Measurements from ENCODE around the gene BPIFB3. TPM values are rescaled to one million over a fixed set of nuclear protein-coding genes. Genes with fewer than 3 reads are reported as not detected.

The BPIFB3 gene
- total RNA-seq, 1 experiment from 2014 or later: not detected

DNA sequence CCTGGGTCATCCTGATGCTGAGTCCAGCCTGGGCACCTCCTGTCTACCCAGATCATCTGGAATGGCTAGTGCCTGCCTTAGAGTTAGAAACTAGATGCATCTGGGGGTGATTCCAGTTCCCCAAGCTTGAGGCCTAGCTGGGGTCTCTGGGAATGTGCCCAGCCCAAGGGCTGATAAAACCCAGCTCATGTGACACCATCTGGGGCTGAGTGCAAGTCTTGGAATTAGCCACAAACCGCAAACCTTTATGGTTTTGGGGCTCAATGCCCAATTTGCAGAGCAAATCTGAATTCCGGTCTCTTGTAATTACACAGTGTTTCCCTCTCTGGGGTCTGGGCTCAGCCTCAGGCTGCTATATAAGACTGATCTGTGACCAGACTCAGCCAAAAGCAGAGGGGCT is 25.6 kb downstream of the BPIFB3 start, which contains the start of gene BPIFB4 (continued):
- TF ChIP-seq PREB (CRISPR knock-in tag; IDR thresholded peaks at IDR 0.05; ENCODE audit: borderline replicate concordance) (no peak), ETV6 (CRISPR knock-in tag; IDR thresholded peaks at IDR 0.05) (no peak), MXD4 (CRISPR knock-in tag; IDR thresholded peaks at IDR 0.05; ENCODE audit: borderline replicate concordance) (no peak), GRHL2 (CRISPR knock-in tag; IDR thresholded peaks at IDR 0.05; ENCODE audit: insufficient replicate concordance, severe bottlenecking) (no peak), ZNF281 (CRISPR knock-in tag; IDR thresholded peaks at IDR 0.05) (no peak)

DNA sequence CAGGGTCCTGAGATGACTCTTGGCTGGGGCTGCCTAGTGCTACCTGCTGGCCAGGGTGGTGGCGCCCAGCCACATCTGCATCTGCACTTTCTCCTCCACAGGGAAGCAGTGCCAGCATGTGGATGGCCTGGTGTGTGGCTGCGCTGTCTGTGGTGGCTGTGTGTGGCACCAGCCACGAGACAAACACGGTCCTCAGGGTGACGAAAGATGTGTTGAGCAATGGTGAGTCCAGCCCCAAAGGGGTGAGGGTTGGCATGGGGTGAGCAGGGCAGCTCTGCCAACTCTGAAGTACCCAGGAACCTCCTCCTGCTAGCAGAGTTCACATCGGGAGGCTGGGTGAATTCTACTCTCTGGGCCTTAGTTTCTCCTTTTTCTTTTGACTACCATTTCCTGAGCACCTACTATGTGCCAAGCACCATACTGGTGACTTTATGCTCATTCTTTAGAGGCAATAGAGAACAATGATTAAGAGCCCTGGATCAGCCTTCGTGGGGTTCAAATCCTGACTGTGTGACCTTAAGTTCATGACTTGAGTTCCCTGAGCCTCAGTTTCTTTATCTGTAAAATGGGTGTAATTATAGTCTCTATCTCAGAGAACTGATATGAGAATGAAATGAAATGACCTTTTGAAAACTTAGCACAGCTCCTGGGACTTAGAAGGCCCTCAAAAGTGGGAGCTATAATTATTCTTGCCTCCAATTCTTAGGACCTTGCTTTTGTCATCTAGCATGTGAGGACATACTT is 27.9 kb downstream of the BPIFB3 start:
- DNase-seq (ENCODE audit: low spot score): no peak
- Mint-ChIP-seq H3K27ac (no peak overlapping the region), H3K27me3 (ENCODE audit: low read depth) (no peaks in the 10 kb centered on the region), H3K4me3 (no peak overlapping the region), H3K4me1 (no peaks in the 10 kb centered on the region), H3K9me3 (no peaks in the 10 kb centered on the region), H3K36me3 (no peaks in the 10 kb centered on the region)
- CTCF ChIA-PET: no interaction called here
- no peak for ATAC-seq
- POLR2A ChIA-PET: no interaction called here
- TF ChIP-seq PRRX2 (CRISPR knock-in tag; IDR thresholded peaks at IDR 0.05): no peak
- TF ChIP-seq, protein P1, sequence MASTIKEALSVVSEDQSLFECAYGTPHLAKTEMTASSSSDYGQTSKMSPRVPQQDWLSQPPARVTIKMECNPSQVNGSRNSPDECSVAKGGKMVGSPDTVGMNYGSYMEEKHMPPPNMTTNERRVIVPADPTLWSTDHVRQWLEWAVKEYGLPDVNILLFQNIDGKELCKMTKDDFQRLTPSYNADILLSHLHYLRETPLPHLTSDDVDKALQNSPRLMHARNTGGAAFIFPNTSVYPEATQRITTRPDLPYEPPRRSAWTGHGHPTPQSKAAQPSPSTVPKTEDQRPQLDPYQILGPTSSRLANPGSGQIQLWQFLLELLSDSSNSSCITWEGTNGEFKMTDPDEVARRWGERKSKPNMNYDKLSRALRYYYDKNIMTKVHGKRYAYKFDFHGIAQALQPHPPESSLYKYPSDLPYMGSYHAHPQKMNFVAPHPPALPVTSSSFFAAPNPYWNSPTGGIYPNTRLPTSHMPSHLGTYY (CRISPR knock-in tag; IDR thresholded peaks at IDR 0.05): no peak
- TF ChIP-seq, protein P2, sequence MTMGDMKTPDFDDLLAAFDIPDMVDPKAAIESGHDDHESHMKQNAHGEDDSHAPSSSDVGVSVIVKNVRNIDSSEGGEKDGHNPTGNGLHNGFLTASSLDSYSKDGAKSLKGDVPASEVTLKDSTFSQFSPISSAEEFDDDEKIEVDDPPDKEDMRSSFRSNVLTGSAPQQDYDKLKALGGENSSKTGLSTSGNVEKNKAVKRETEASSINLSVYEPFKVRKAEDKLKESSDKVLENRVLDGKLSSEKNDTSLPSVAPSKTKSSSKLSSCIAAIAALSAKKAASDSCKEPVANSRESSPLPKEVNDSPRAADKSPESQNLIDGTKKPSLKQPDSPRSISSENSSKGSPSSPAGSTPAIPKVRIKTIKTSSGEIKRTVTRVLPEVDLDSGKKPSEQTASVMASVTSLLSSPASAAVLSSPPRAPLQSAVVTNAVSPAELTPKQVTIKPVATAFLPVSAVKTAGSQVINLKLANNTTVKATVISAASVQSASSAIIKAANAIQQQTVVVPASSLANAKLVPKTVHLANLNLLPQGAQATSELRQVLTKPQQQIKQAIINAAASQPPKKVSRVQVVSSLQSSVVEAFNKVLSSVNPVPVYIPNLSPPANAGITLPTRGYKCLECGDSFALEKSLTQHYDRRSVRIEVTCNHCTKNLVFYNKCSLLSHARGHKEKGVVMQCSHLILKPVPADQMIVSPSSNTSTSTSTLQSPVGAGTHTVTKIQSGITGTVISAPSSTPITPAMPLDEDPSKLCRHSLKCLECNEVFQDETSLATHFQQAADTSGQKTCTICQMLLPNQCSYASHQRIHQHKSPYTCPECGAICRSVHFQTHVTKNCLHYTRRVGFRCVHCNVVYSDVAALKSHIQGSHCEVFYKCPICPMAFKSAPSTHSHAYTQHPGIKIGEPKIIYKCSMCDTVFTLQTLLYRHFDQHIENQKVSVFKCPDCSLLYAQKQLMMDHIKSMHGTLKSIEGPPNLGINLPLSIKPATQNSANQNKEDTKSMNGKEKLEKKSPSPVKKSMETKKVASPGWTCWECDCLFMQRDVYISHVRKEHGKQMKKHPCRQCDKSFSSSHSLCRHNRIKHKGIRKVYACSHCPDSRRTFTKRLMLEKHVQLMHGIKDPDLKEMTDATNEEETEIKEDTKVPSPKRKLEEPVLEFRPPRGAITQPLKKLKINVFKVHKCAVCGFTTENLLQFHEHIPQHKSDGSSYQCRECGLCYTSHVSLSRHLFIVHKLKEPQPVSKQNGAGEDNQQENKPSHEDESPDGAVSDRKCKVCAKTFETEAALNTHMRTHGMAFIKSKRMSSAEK (CRISPR knock-in tag; IDR thresholded peaks at IDR 0.05; ENCODE audit: borderline replicate concordance): no peak
- TF ChIP-seq, protein P3, sequence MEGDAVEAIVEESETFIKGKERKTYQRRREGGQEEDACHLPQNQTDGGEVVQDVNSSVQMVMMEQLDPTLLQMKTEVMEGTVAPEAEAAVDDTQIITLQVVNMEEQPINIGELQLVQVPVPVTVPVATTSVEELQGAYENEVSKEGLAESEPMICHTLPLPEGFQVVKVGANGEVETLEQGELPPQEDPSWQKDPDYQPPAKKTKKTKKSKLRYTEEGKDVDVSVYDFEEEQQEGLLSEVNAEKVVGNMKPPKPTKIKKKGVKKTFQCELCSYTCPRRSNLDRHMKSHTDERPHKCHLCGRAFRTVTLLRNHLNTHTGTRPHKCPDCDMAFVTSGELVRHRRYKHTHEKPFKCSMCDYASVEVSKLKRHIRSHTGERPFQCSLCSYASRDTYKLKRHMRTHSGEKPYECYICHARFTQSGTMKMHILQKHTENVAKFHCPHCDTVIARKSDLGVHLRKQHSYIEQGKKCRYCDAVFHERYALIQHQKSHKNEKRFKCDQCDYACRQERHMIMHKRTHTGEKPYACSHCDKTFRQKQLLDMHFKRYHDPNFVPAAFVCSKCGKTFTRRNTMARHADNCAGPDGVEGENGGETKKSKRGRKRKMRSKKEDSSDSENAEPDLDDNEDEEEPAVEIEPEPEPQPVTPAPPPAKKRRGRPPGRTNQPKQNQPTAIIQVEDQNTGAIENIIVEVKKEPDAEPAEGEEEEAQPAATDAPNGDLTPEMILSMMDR (IDR thresholded peaks at IDR 0.05): no peak
- no peak for TF ChIP-seq TEAD1 (CRISPR knock-in tag; IDR thresholded peaks at IDR 0.05)
- no peak for TF ChIP-seq ATF3 (CRISPR knock-in tag; conservative IDR thresholded peaks at IDR 0.05)
- TF ChIP-seq ZNF232 (CRISPR knock-in tag; IDR thresholded peaks at IDR 0.05): no peak
- TF ChIP-seq NR2C2 (CRISPR knock-in tag; IDR thresholded peaks at IDR 0.05): no peak
- no peak for TF ChIP-seq NR1H2 (CRISPR knock-in tag; IDR thresholded peaks at IDR 0.05)
- no peak for TF ChIP-seq MXD4 (CRISPR knock-in tag; IDR thresholded peaks at IDR 0.05; ENCODE audit: borderline replicate concordance)
- TF ChIP-seq ELF4 (CRISPR knock-in tag; IDR thresholded peaks at IDR 0.05; ENCODE audit: low read depth): no peak
- no peak for TF ChIP-seq PRDM15 (CRISPR knock-in tag; IDR thresholded peaks at IDR 0.05)
- no peak for TF ChIP-seq ZBTB43 (CRISPR knock-in tag; IDR thresholded peaks at IDR 0.05)

Measured in WTC11 (cell line).